H1 (cell line): ENCODE measurements around the gene RILPL2. TPM values are rescaled to one million over a fixed set of nuclear protein-coding genes. Genes with fewer than 3 reads are reported as not detected.

Experiments used
- CTCF ChIA-PET: fragments of 300-600 bp; sonication (Branson Sonifier 250); formaldehyde crosslinking; loops from one replicate; lab custom pipeline; 2021; ENCODE audit not compliant: partially characterized antibody; lab: Charles Lee
- POLR2A ChIA-PET: fragments of 300-600 bp; sonication (Branson Sonifier 250); formaldehyde crosslinking; loops from one replicate; lab custom pipeline; 2021; ENCODE audit warnings: inconsistent platforms; ENCODE audit not compliant: partially characterized antibody; lab: Charles Lee
- DNase-seq, 2 experiments: peaks; one replicate each; pipeline versions ENCODE4 v3.0.0 to v3.0.0-alpha.2; 2010 to 2022; ENCODE audit warnings: low spot score in 2 of 2, low read depth in 1 of 2, mixed read lengths in 1 of 2
- FAIRE-seq: peaks from 2 replicates; lab custom pipeline; 2011; peaks lifted over from hg19 to GRCh38; lab: Jason Lieb, UNC
- H2AFZ ChIP-seq: 2 replicates; pipeline ENCODE4 v1.8.1; 2012; ENCODE audit warnings: low read length, inconsistent platforms
- H2AK5ac ChIP-seq: 2 replicates; pipeline ENCODE4 v1.6.1; 2013; ENCODE audit warnings: low read depth, low read length
- H2BK120ac ChIP-seq: replicated peaks from 2 replicates; pipeline ENCODE3; 2013; ENCODE audit warnings: low read depth, low read length, inconsistent platforms
- H2BK12ac ChIP-seq: 2 replicates; pipeline ENCODE4 v1.6.1; 2013; ENCODE audit warnings: low read depth, low read length
- H2BK15ac ChIP-seq: 2 replicates; pipeline ENCODE4 v1.6.1; 2013; ENCODE audit warnings: low read length
- H2BK20ac ChIP-seq: 2 replicates; pipeline ENCODE4 v1.6.1; 2013; ENCODE audit warnings: low read length
- H2BK5ac ChIP-seq: 2 replicates; pipeline ENCODE4 v1.6.1; 2013; ENCODE audit warnings: low read depth, low read length
- H3K14ac ChIP-seq: 2 replicates; pipeline ENCODE4 v1.6.1; 2013; ENCODE audit warnings: inconsistent platforms; ENCODE audit not compliant: insufficient read length
- H3K18ac ChIP-seq: 2 replicates; pipeline ENCODE4 v1.6.1; 2013; ENCODE audit warnings: low read length; ENCODE audit errors: extremely low read depth
- H3K23ac ChIP-seq: 2 replicates; pipeline ENCODE4 v1.6.1; 2013; ENCODE audit warnings: inconsistent platforms; ENCODE audit not compliant: insufficient read length
- H3K23me2 ChIP-seq: 2 replicates; pipeline ENCODE4 v1.6.1; 2013; ENCODE audit warnings: low read depth, low read length
- H3K27ac ChIP-seq: 2 replicates; pipeline ENCODE4 v1.6.1; 2011; ENCODE audit warnings: low read depth, low read length, inconsistent platforms
- H3K27me3 ChIP-seq, 4 experiments: replicated peaks in 1 of 4; 1 replicate in 1 of 4; 2 replicates in 3 of 4; pipeline versions ENCODE4 v1.6.1 to v1.8.1; 2011 to 2013; ENCODE audit warnings: low read length in 3 of 4, mild to moderate bottlenecking in 3 of 4, inconsistent platforms in 2 of 4, mixed read lengths in 2 of 4, moderate library complexity in 1 of 4; ENCODE audit not compliant: control insufficient read depth in 3 of 4, insufficient read depth in 3 of 4; ENCODE audit errors: extremely low read depth in 1 of 4
- H3K36me3 ChIP-seq, 4 experiments: 2 replicates each; pipeline versions ENCODE4 v1.6.1 to v1.8.1; 2011 to 2013; ENCODE audit warnings: mild to moderate bottlenecking in 4 of 4, low read length in 3 of 4, moderate library complexity in 2 of 4, control low read depth in 1 of 4, inconsistent platforms in 1 of 4; ENCODE audit not compliant: insufficient read depth in 4 of 4, control insufficient read depth in 2 of 4
- H3K4ac ChIP-seq: replicated peaks from 2 replicates; pipeline ENCODE3; 2013; ENCODE audit warnings: low read length, low read depth, mixed read lengths, inconsistent platforms; ENCODE audit not compliant: insufficient read length
- H3K4me1 ChIP-seq, 4 experiments: replicated peaks in 1 of 4; 1 replicate in 1 of 4; 2 replicates in 3 of 4; pipeline versions ENCODE4 v1.6.1 to v1.8.1; 2011 to 2013; ENCODE audit warnings: low read length in 3 of 4, inconsistent platforms in 2 of 4, mixed read lengths in 1 of 4; ENCODE audit not compliant: insufficient read depth in 4 of 4, control insufficient read depth in 3 of 4
- H3K4me2 ChIP-seq, 2 experiments: 2 replicates each; pipeline versions ENCODE4 v1.6.1 to v1.8.1; 2011 to 2013; ENCODE audit warnings: low read depth in 2 of 2, low read length in 2 of 2, control low read depth in 1 of 2, inconsistent platforms in 1 of 2, mild to moderate bottlenecking in 1 of 2; ENCODE audit not compliant: insufficient read depth in 1 of 2
- H3K4me3 ChIP-seq, 4 experiments: fragments of 200-600, 300-600 bp in 1 of 4; sonication (generic), shearing (Covaris generic), sonication (Bioruptor Twin) in 1 of 4; 2 replicates each; pipeline versions ENCODE4 v1.5.1 to v1.8.1; 2011 to 2016; ENCODE audit warnings: low read length in 4 of 4, low read depth in 3 of 4, control low read depth in 2 of 4, inconsistent platforms in 2 of 4, mild to moderate bottlenecking in 2 of 4, mixed read lengths in 1 of 4, moderate library complexity in 1 of 4; ENCODE audit not compliant: insufficient read depth in 2 of 4; ENCODE audit errors: extremely low read depth in 1 of 4
- H3K56ac ChIP-seq: replicated peaks from 2 replicates; pipeline ENCODE3; 2013; ENCODE audit warnings: low read depth, mild to moderate bottlenecking, mixed read lengths, low read length, inconsistent platforms; ENCODE audit not compliant: insufficient read length
- H3K79me1 ChIP-seq: 2 replicates; pipeline ENCODE4 v1.6.1; 2013; ENCODE audit warnings: low read depth, low read length, control low read depth
- H3K79me2 ChIP-seq, 2 experiments: 2 replicates each; pipeline versions ENCODE4 v1.6.1 to v1.8.1; 2012 to 2013; ENCODE audit warnings: low read length in 2 of 2, mild to moderate bottlenecking in 2 of 2, inconsistent platforms in 1 of 2; ENCODE audit not compliant: insufficient read depth in 2 of 2, control insufficient read depth in 1 of 2
- H3K9ac ChIP-seq, 4 experiments: replicated peaks in 1 of 4; 1 replicate in 1 of 4; 2 replicates in 3 of 4; pipeline versions ENCODE4 v1.6.1 to v1.8.1; 2011 to 2013; ENCODE audit warnings: low read depth in 3 of 4, low read length in 3 of 4, control low read depth in 2 of 4, mild to moderate bottlenecking in 2 of 4, moderate library complexity in 2 of 4, inconsistent platforms in 1 of 4; ENCODE audit errors: extremely low read depth in 1 of 4
- H3K9me3 ChIP-seq, 2 experiments: 2 replicates each; pipeline versions ENCODE4 v1.6.1 to v1.8.1; 2012 to 2013; ENCODE audit warnings: mild to moderate bottlenecking in 2 of 2, moderate library complexity in 2 of 2, control low read depth in 1 of 2, inconsistent platforms in 1 of 2, low read depth in 1 of 2, low read length in 1 of 2, mixed read lengths in 1 of 2; ENCODE audit not compliant: insufficient read depth in 2 of 2
- H4K20me1 ChIP-seq, 2 experiments: replicated peaks in 1 of 2; 2 replicates each; pipeline versions ENCODE3 to v1.8.1; 2011 to 2013; ENCODE audit warnings: inconsistent platforms in 2 of 2, low read length in 2 of 2, mild to moderate bottlenecking in 1 of 2; ENCODE audit not compliant: insufficient read depth in 2 of 2, control insufficient read depth in 1 of 2
- H4K5ac ChIP-seq: 2 replicates; pipeline ENCODE4 v1.6.1; 2013; ENCODE audit warnings: low read length, low read depth, mixed read lengths, inconsistent platforms; ENCODE audit not compliant: insufficient read length
- H4K8ac ChIP-seq: 2 replicates; pipeline ENCODE4 v1.8.0; 2013; ENCODE audit warnings: mild to moderate bottlenecking, moderate library complexity, low read length, inconsistent platforms; ENCODE audit not compliant: insufficient read depth; ENCODE audit errors: extremely low read depth
- H4K91ac ChIP-seq: replicated peaks from 2 replicates; pipeline ENCODE3; 2013; ENCODE audit warnings: low read length, mixed read lengths, inconsistent platforms; ENCODE audit not compliant: insufficient read length
- CHD2 ChIP-seq: IDR thresholded peaks from 2 replicates; pipeline ENCODE4 v1.6.1; 2012; ENCODE audit warnings: low read length, improper control_type of control experiment
- GABPA ChIP-seq: IDR thresholded peaks from 2 replicates; pipeline ENCODE4 v1.6.1; 2011; ENCODE audit warnings: mild to moderate bottlenecking, low read length, moderate library complexity, borderline replicate concordance; ENCODE audit not compliant: insufficient read depth
- JUND ChIP-seq: IDR thresholded peaks from 2 replicates; pipeline ENCODE4 v1.6.1; 2011; ENCODE audit warnings: mild to moderate bottlenecking, improper control_type of control experiment, low read length
- NANOG ChIP-seq: IDR thresholded peaks from 2 replicates; pipeline ENCODE4 v1.6.1; 2011; ENCODE audit warnings: low read length, low read depth, mild to moderate bottlenecking, inconsistent platforms; ENCODE audit not compliant: insufficient read depth, poor library complexity, severe bottlenecking
- POLR2A ChIP-seq, 2 experiments: IDR thresholded peaks; 1 replicate in 1 of 2; 2 replicates in 1 of 2; pipeline ENCODE4 v1.6.1; 2011; ENCODE audit warnings: low read depth in 2 of 2, low read length in 2 of 2, mild to moderate bottlenecking in 2 of 2; ENCODE audit errors: control extremely low read depth in 1 of 2
- WGBS, 2 experiments: shearing (Covaris generic) in 1 of 2; methylation state at CpG; one replicate each; pipeline versions ENCODE4 v1.1.6 to v1.1.7; 2013 to 2015; ENCODE audit warnings: low lambda C conversion rate in 2 of 2, mixed read lengths in 2 of 2, inconsistent platforms in 1 of 2, low coverage in 1 of 2, missing lambda C conversion rate in 1 of 2; ENCODE audit not compliant: insufficient replicate concordance in 2 of 2, insufficient coverage in 1 of 2, insufficient read length in 1 of 2; ENCODE audit errors: extremely low coverage in 1 of 2, missing lambda C conversion rate in 1 of 2; 5-methylcytosine and 5-hydroxymethylcytosine counted together
- polyA plus RNA-seq, 7 experiments: library from polyadenylated mRNA; depleted of rRNA in 3 of 7; stranded (reverse) in 5 of 7; unstranded in 2 of 7; fragments of >200 nt in 5 of 7; fragments of 200-250 nt in 2 of 7; gene quantifications; 1 replicate in 5 of 7; 2 replicates in 1 of 7; 4 replicates in 1 of 7; pipeline versions ENCODE4 v1.2.1 to v1.2.3, GENCODE V29; 2011 to 2013; ENCODE audit warnings: missing spikeins in 2 of 7, mixed read lengths in 2 of 7
- total RNA-seq: library from RNA; stranded (reverse); fragmentation: NEBNext Ultra II Directional; extraction: Animal tissue kit (Norgen Biotek cat#: 25700); gene quantifications from 2 replicates; pipeline ENCODE4 v1.2.1, GENCODE V29; 2021

RILPL2 gene
- total and polyA plus RNA-seq, 2 of the 8 experiments (the other 6 are each of a cell fraction or from before 2014, with no cell fraction given): 0.77 to 1.4 TPM

DNA sequence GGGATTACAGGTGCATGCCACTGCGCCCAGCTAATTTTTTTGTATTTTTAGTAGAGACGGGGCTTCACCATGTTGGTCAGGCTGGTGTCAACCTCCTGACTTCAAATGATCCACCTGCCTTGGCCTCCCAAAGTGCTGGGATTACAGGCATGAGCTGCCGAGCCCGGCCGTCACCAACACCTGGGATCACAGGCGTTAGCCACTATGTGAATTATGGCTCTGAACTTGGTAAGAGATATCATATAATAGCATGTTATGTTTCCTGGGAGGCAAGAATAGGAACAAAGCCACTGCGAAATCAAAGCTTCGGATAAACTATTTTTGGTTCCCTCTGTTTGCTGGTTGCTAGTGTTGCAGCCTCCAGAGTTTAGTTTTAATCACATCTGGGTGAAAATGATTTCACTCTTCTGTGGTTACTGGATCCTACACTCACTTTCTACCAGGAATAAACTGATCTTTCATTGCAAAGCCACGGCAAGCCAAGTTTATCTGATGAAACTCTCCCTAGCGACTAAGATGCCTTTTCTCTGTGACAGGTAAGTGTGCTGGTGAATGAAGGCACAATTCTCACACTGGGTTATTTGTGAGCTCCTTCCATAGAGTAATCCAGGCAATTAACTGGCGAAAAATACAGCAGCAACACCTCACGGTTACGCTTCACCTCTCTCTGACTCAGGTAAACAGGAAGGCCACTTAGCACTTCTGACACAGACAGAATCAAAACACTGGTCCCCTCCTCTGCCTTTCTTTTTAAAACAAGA is 38.2 kb upstream of the RILPL2 start:
- no peak overlapping the region for H2AK5ac ChIP-seq
- peaks cover 0 to 14% (median 1%) of the 10 kb centered on the region in 4 experiments; a peak in 4 of 8 replicates for H3K36me3 ChIP-seq
- H4K5ac ChIP-seq: no peak overlapping the region
- H3K27me3 ChIP-seq: no peaks in the 10 kb centered on the region
- H3K4me2 ChIP-seq: no peak overlapping the region
- no peak overlapping the region for H3K56ac ChIP-seq
- WGBS, 2 experiments: 93% methylated on average over 13 of the region's 13 CpGs; no CpG with 5 or more reads in 1 of the 2 experiments
- FAIRE-seq (no peak), DNase-seq (no peak)
- no peaks in the 10 kb centered on the region for H3K23me2 ChIP-seq
- no peak overlapping the region for H4K91ac ChIP-seq
- H4K20me1 ChIP-seq: peaks cover 0 to 3% of the 10 kb centered on the region in 2 experiments
- H2BK120ac ChIP-seq: no peak overlapping the region
- POLR2A ChIA-PET: interaction anchor here (0.8 to 1.6 kb wide), 4 partner anchors 10 to 20 kb away, joined by 3 to 5 read pairs (median 4); partner anchors contain the start of gene SNRNP35
- H3K4me1 ChIP-seq: no peaks in the 10 kb centered on the region
- no peak overlapping the region for H2BK15ac ChIP-seq
- H3K79me1 ChIP-seq: no peaks in the 10 kb centered on the region
- no peak overlapping the region for H4K8ac ChIP-seq
- no peak overlapping the region for H2BK5ac ChIP-seq
- H2BK20ac ChIP-seq: no peak overlapping the region
- H2BK12ac ChIP-seq: no peak overlapping the region
- H3K4me3 ChIP-seq: no peak overlapping the region
- H3K4ac ChIP-seq: no peak overlapping the region
- no peaks in the 10 kb centered on the region for H3K9me3 ChIP-seq
- no peaks in the 10 kb centered on the region for H3K79me2 ChIP-seq
- H3K18ac ChIP-seq: no peak overlapping the region
- CTCF ChIA-PET: interaction anchor here (0.6 to 0.8 kb wide), 4 partner anchors 10 to 107 kb away, joined by 3 read pairs; no protein-coding TSS in a partner anchor
- no peak overlapping the region for H3K9ac ChIP-seq
- no peak overlapping the region for H3K14ac ChIP-seq
- no peak overlapping the region for H3K23ac ChIP-seq
- no peak overlapping the region for H3K27ac ChIP-seq
- H2AFZ ChIP-seq: no peak overlapping the region
- TF ChIP-seq JUND (no peak), NANOG (no peak), CHD2 (no peak), POLR2A (IDR thresholded peaks at IDR 0.05; ENCODE audit: control extremely low read depth in 1 of 2, low read depth in 2 of 2, low read length in 2 of 2) (no peak), GABPA (no peak)
